ENCODE results near the gene DSTN. TPM values are rescaled to one million over a fixed set of nuclear protein-coding genes. Genes with fewer than 3 reads are reported as not detected.

DSTN gene
- 100 to 1,000 TPM; 180 to 384 (median 272) TPM for total RNA-seq

DNA sequence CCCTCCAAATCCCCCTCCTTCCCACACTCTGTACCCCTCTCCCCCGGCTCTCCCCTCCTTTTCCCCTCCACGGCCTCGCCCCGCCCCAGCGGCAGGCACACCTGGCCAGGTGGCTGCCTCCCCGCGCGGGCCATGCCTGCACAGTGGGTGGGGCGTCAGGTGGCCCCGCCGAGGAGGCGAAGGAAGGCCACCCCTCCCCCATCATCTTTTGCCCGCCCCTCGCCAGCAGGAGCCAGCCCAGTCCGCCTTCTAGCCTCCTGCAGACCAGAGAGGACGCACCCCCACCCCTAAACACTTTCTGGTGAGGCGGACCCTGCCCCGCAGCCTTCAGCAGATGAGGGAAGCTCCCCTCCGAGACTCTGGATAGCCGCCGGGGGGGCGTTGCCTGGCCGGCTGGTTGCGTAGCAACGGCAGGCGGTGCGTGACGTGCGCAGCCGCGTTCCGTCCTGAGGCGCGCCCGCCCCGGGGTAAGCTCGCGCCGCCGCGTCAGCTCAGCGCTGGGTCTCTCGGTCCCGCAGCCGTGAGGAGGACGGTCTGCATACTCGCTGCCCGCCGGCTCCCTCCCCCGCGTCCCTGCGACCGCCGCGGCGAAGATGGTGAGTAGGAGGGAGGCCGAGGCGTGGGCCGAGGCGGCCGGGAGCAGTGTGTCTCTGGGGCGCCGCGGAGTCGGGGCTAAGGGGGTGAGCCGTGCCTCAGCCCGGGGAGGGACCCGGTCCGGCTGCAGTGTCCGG lies at the start of gene DSTN:
Gene DSTN (plus strand): TSS at position 460 of the 731 bp plus-strand sequence. CDS start 134 bp downstream, at position 594.
- H3K36me3 ChIP-seq, result no peaks in the 10 kb centered on the region
- H3K4me1 ChIP-seq, result peaks cover 0 to 13% of the 10 kb centered on the region in 2 donors
- DNase-seq (ENCODE audit: low spot score in 2 of 2), result peak; percentile 93 to 94
- peak; percentile 90 to 98 (median 95) for TF ChIP-seq POLR2AphosphoS5 (IDR thresholded peaks at IDR 0.05)
- TF ChIP-seq POLR2A (IDR thresholded peaks at IDR 0.05), result peak; percentile 89
- TF ChIP-seq, protein P1, sequence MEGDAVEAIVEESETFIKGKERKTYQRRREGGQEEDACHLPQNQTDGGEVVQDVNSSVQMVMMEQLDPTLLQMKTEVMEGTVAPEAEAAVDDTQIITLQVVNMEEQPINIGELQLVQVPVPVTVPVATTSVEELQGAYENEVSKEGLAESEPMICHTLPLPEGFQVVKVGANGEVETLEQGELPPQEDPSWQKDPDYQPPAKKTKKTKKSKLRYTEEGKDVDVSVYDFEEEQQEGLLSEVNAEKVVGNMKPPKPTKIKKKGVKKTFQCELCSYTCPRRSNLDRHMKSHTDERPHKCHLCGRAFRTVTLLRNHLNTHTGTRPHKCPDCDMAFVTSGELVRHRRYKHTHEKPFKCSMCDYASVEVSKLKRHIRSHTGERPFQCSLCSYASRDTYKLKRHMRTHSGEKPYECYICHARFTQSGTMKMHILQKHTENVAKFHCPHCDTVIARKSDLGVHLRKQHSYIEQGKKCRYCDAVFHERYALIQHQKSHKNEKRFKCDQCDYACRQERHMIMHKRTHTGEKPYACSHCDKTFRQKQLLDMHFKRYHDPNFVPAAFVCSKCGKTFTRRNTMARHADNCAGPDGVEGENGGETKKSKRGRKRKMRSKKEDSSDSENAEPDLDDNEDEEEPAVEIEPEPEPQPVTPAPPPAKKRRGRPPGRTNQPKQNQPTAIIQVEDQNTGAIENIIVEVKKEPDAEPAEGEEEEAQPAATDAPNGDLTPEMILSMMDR (IDR thresholded peaks at IDR 0.05), result no peak
- no peaks in the 10 kb centered on the region for H3K27me3 ChIP-seq
- peak within 1 kb of the TSS; percentile 88 to 100 (median 95) for H3K4me3 ChIP-seq
- H3K27ac ChIP-seq, result peak within 1 kb of the TSS; percentile 100
- intact Hi-C loops (cut with DNase I; ENCODE audit: low total_unique reads), result no loop called here
- no peaks in the 10 kb centered on the region for H3K9me3 ChIP-seq

DNA sequence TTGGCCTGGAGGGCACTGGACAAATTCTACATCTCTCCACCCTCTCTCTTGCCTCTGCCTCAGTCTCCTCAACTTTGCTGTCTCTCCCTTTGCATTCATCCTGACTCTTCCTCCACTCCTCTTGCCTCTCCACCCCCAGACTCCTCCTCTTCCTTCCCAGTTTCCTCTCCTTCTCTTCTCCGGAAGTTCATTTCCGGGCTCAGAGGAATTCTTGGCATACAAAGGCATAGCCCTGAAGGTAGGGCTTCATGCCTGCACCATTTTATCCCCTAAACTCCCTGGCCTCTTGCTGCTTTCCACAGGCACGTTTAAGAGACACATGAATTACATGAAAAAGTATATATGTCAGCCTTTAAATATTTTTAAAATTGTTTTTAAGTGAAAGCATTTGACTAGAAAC lies 49.3 kb upstream of the DSTN start:
- Histone ChIP-seq H3K9me3 (no peaks in the 10 kb centered on the region), H3K27me3 (no peaks in the 10 kb centered on the region), H3K36me3 (no peaks in the 10 kb centered on the region), H3K4me1 (no peaks in the 10 kb centered on the region), H3K4me3 (no peak overlapping the region), H3K27ac (no peak overlapping the region)
- intact Hi-C loops (cut with DNase I; ENCODE audit: low total_unique reads), result no loop called here
- TF ChIP-seq, protein P1 (IDR thresholded peaks at IDR 0.05), result no peak
- TF ChIP-seq POLR2AphosphoS5 (IDR thresholded peaks at IDR 0.05), result no peak
- TF ChIP-seq POLR2A (IDR thresholded peaks at IDR 0.05), result no peak
- no peak for DNase-seq (ENCODE audit: low spot score in 2 of 2)

DNA sequence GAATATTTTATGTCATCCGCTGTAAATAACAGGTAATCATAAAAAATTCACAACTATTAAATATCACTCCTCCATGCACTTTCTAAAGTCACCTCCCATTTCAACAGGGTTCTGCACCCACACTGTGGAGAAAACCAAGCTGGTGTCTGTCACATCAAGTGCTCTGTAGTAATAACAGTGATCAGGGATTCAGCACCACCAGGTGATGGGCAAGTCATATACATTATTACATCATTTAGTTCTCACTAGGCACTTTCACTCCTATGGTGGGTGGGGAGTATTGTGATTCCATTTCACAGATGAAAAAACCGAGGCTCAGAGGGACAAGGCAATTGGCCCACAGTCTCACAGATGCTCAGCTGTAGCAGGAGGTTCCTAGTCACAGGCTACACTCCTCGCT lies 47.3 kb upstream of the DSTN start:
- TF ChIP-seq POLR2AphosphoS5 (IDR thresholded peaks at IDR 0.05), result no peak
- TF ChIP-seq, protein P1 (IDR thresholded peaks at IDR 0.05), result no peak
- no peak for TF ChIP-seq POLR2A (IDR thresholded peaks at IDR 0.05)
- Histone ChIP-seq H3K4me1 (no peaks in the 10 kb centered on the region), H3K27ac (no peak overlapping the region), H3K9me3 (no peaks in the 10 kb centered on the region), H3K4me3 (no peak overlapping the region), H3K36me3 (no peaks in the 10 kb centered on the region), H3K27me3 (no peaks in the 10 kb centered on the region)
- intact Hi-C loops (cut with DNase I; ENCODE audit: low total_unique reads), result no loop called here
- no peak for DNase-seq (ENCODE audit: low spot score in 2 of 2)

DNA sequence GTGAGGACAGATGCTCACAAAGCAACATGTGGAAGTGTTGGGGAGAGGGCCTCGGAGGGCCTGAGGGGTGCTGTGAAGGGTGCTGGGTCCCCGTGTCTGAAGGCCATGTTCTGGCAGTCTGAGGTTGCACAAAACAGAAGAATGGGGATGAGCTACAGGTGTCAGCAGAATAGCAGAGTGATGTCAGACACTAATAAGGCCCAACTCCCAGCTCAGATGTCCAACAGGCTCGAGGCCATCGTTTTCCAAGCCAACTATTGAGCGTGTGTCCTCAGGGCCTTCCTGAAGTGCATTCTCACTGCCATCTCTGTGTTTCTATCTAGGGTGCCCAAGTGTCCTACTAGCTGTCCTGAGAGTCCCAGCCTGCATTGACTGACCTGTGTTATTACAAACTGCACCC lies 46.5 kb upstream of the DSTN start:
- Histone ChIP-seq H3K9me3 (no peaks in the 10 kb centered on the region), H3K27ac (no peak overlapping the region), H3K27me3 (no peaks in the 10 kb centered on the region), H3K4me1 (no peaks in the 10 kb centered on the region), H3K36me3 (no peaks in the 10 kb centered on the region), H3K4me3 (no peak overlapping the region)
- intact Hi-C loops (cut with DNase I; ENCODE audit: low total_unique reads), result no loop called here
- TF ChIP-seq POLR2AphosphoS5 (IDR thresholded peaks at IDR 0.05) (no peak), POLR2A (IDR thresholded peaks at IDR 0.05) (no peak)
- TF ChIP-seq, protein P1 (IDR thresholded peaks at IDR 0.05), result no peak
- DNase-seq (ENCODE audit: low spot score in 2 of 2), result no peak

DNA sequence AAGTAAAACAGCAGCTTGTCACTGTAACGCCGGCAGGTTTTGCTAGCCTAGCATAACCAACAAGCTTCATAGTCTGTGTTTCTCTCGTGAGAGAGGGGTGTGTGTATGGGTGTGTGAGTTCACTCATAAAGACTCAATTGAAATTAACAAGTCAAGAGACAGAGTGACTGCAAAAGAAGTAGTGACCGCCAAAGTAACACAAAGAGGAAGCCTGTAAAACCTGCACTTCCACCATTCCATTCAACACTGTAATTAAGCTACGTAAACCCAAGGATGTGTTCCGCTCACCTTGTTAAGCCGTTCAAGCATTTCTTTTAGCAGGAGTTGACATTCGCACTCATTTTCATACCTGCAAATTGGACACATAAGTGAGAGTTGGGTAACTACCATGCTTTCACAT lies 45.3 kb upstream of the DSTN start:
- TF ChIP-seq, protein P1 (IDR thresholded peaks at IDR 0.05), result no peak
- no peak for TF ChIP-seq POLR2AphosphoS5 (IDR thresholded peaks at IDR 0.05)
- no peaks in the 10 kb centered on the region for H3K27me3 ChIP-seq
- H3K4me1 ChIP-seq, result no peaks in the 10 kb centered on the region
- H3K36me3 ChIP-seq, result no peaks in the 10 kb centered on the region
- intact Hi-C loops (cut with DNase I; ENCODE audit: low total_unique reads), result no loop called here
- H3K9me3 ChIP-seq, result no peaks in the 10 kb centered on the region
- H3K27ac ChIP-seq, result no peak overlapping the region
- DNase-seq (ENCODE audit: low spot score in 2 of 2), result no peak
- no peak overlapping the region for H3K4me3 ChIP-seq

Data from breast epithelium (tissue), 4 donors.